Astrocyte (in vitro differentiated cells and primary cell): ENCODE measurements around the gene IVD. TPM values are rescaled to one million over a fixed set of nuclear protein-coding genes. Genes with fewer than 3 reads are reported as not detected.

Experiments used
- DNase-seq: peaks from one replicate; pipeline ENCODE4 v3.0.0-alpha.2; 2010; ENCODE audit warnings: low read depth
- FAIRE-seq: peaks from 2 replicates; lab custom pipeline; 2011; peaks lifted over from hg19 to GRCh38; lab: Jason Lieb, UNC
- H2AFZ ChIP-seq: 2 replicates; pipeline ENCODE4 v1.6.0; 2012; ENCODE audit warnings: low read depth, low read length, inconsistent platforms
- H3K27ac ChIP-seq: 2 replicates; pipeline ENCODE4 v1.5.1; 2011; ENCODE audit warnings: low read depth, low read length, inconsistent platforms
- H3K27me3 ChIP-seq: 2 replicates; pipeline ENCODE4 v1.6.0; 2011; ENCODE audit warnings: low read length, inconsistent platforms; ENCODE audit not compliant: insufficient read depth
- H3K36me3 ChIP-seq: 2 replicates; pipeline ENCODE4 v1.5.1; 2011; ENCODE audit warnings: low read length, inconsistent platforms; ENCODE audit not compliant: insufficient read depth
- H3K4me1 ChIP-seq: 2 replicates; pipeline ENCODE4 v1.5.1; 2011; ENCODE audit warnings: low read length, inconsistent platforms; ENCODE audit not compliant: insufficient read depth
- H3K4me2 ChIP-seq: 2 replicates; pipeline ENCODE4 v1.6.0; 2012; ENCODE audit warnings: low read length, inconsistent platforms
- H3K4me3 ChIP-seq: 2 replicates; pipeline ENCODE4 v1.5.1; 2011; ENCODE audit warnings: low read depth, mild to moderate bottlenecking, low read length, inconsistent platforms; ENCODE audit not compliant: insufficient read depth
- H3K79me2 ChIP-seq: 2 replicates; pipeline ENCODE4 v1.6.0; 2012; ENCODE audit warnings: mild to moderate bottlenecking, low read length, inconsistent platforms; ENCODE audit not compliant: insufficient read depth
- H3K9ac ChIP-seq: 2 replicates; pipeline ENCODE4 v1.6.0; 2012; ENCODE audit warnings: mild to moderate bottlenecking, low read length, inconsistent platforms
- H3K9me3 ChIP-seq: 2 replicates; pipeline ENCODE4 v1.5.1; 2012; ENCODE audit warnings: low read depth, mild to moderate bottlenecking, low read length, inconsistent platforms; ENCODE audit not compliant: insufficient read depth
- H4K20me1 ChIP-seq: 2 replicates; pipeline ENCODE4 v1.6.0; 2012; ENCODE audit warnings: low read length, inconsistent platforms; ENCODE audit not compliant: insufficient read depth
- H3K27ac Mint-ChIP-seq: one replicate; pipeline ENCODE4 v1.8.0; 2021; ENCODE audit warnings: mild to moderate bottlenecking, mixed read lengths; ENCODE audit not compliant: unreplicated experiment
- H3K27me3 Mint-ChIP-seq: one replicate; pipeline ENCODE4 v1.8.0; 2021; ENCODE audit warnings: low read depth, mixed read lengths; ENCODE audit not compliant: unreplicated experiment
- H3K36me3 Mint-ChIP-seq: one replicate; pipeline ENCODE4 v1.8.0; 2021; ENCODE audit warnings: low read depth, mixed read lengths; ENCODE audit not compliant: unreplicated experiment
- H3K4me1 Mint-ChIP-seq: one replicate; pipeline ENCODE4 v1.8.0; 2021; ENCODE audit warnings: low read depth, mixed read lengths; ENCODE audit not compliant: unreplicated experiment
- H3K4me3 Mint-ChIP-seq: one replicate; pipeline ENCODE4 v1.8.0; 2021; ENCODE audit warnings: mild to moderate bottlenecking, moderate library complexity, mixed read lengths; ENCODE audit not compliant: unreplicated experiment
- H3K9me3 Mint-ChIP-seq: one replicate; pipeline ENCODE4 v1.8.0; 2021; ENCODE audit warnings: mild to moderate bottlenecking, mixed read lengths; ENCODE audit not compliant: unreplicated experiment
- CTCF ChIP-seq: IDR thresholded peaks from 2 replicates; pipeline ENCODE4 v1.5.1; 2011; ENCODE audit warnings: low read depth, mild to moderate bottlenecking, inconsistent platforms, low read length, moderate library complexity; ENCODE audit not compliant: insufficient read depth
- EZH2 ChIP-seq: IDR thresholded peaks from 2 replicates; pipeline ENCODE4 v1.6.1; 2012; ENCODE audit warnings: mild to moderate bottlenecking, low read length, inconsistent platforms; ENCODE audit not compliant: insufficient read depth
- total RNA-seq: library from RNA; stranded (reverse); gene quantifications from 2 replicates; pipeline ENCODE4 v1.2.1, GENCODE V29; 2021

The IVD gene
- total RNA-seq, 1 donor from 2014 or later: 55.1 TPM

- peak overlapping the region; percentile 78 for H3K4me2 ChIP-seq
- no peaks in the 10 kb centered on the region for H4K20me1 ChIP-seq
- no peak overlapping the region for H3K27ac ChIP-seq
- FAIRE-seq (no peak), DNase-seq (no peak)
- no peaks in the 10 kb centered on the region for H3K4me1 Mint-ChIP-seq
- no peaks in the 10 kb centered on the region for H3K79me2 ChIP-seq
- H3K36me3 Mint-ChIP-seq: peaks cover 3% of the 10 kb centered on the region
- no peaks in the 10 kb centered on the region for H3K9me3 Mint-ChIP-seq
- no peaks in the 10 kb centered on the region for H3K9me3 ChIP-seq
- H3K27me3 ChIP-seq: no peaks in the 10 kb centered on the region
- H3K27ac Mint-ChIP-seq: no peak overlapping the region
- no peak for TF ChIP-seq EZH2
- peak; percentile 66 for TF ChIP-seq CTCF
- no peaks in the 10 kb centered on the region for H3K4me1 ChIP-seq
- peaks cover 3% of the 10 kb centered on the region for H3K36me3 ChIP-seq
- no peak overlapping the region for H2AFZ ChIP-seq
- H3K27me3 Mint-ChIP-seq: peaks cover 8% of the 10 kb centered on the region
- H3K4me3 ChIP-seq: no peak overlapping the region
- H3K9ac ChIP-seq: no peak overlapping the region
- no peak overlapping the region for H3K4me3 Mint-ChIP-seq
These were observed 15.9 kb downstream of the IVD start for GRCh38 chr15:40421246-40422157.

GRCh38 chr15:40424483-40425115 is 19.0 kb downstream of the IVD start:
- H3K27ac ChIP-seq: no peak overlapping the region
- no peak overlapping the region for H3K4me3 ChIP-seq
- FAIRE-seq (no peak), DNase-seq (no peak)
- Mint-ChIP-seq H3K27me3 (peaks cover 16% of the 10 kb centered on the region), H3K27ac (no peak overlapping the region), H3K4me3 (no peak overlapping the region), H3K4me1 (no peaks in the 10 kb centered on the region), H3K36me3 (peaks cover 3% of the 10 kb centered on the region), H3K9me3 (no peaks in the 10 kb centered on the region)
- H2AFZ ChIP-seq: no peak overlapping the region
- H3K4me1 ChIP-seq: no peaks in the 10 kb centered on the region
- no peak overlapping the region for H3K9ac ChIP-seq
- TF ChIP-seq CTCF (no peak), EZH2 (no peak)
- H3K36me3 ChIP-seq: no peaks in the 10 kb centered on the region
- H3K79me2 ChIP-seq: no peaks in the 10 kb centered on the region
- H3K4me2 ChIP-seq: no peak overlapping the region
- H4K20me1 ChIP-seq: no peaks in the 10 kb centered on the region
- peaks cover 6% of the 10 kb centered on the region for H3K27me3 ChIP-seq
- no peaks in the 10 kb centered on the region for H3K9me3 ChIP-seq
